Muscle of leg (tissue), 16 donors: ENCODE data around the gene LIN9. TPM values are rescaled to one million over a fixed set of nuclear protein-coding genes. Genes with fewer than 3 reads are reported as not detected.

Experiments
- DNase-seq: peaks from one replicate; pipeline ENCODE4 v3.0.0; 2013
- H3K27ac ChIP-seq: one replicate; pipeline ENCODE4 v1.5.1; 2013; ENCODE audit warnings: mild to moderate bottlenecking, low read length, control low read depth
- H3K27me3 ChIP-seq: one replicate; pipeline ENCODE4 v1.6.1; 2013; ENCODE audit warnings: low read length; ENCODE audit not compliant: control insufficient read depth, insufficient read depth
- H3K36me3 ChIP-seq: one replicate; pipeline ENCODE4 v1.6.1; 2013; ENCODE audit warnings: low read length; ENCODE audit not compliant: control insufficient read depth, insufficient read depth
- H3K4me1 ChIP-seq: one replicate; pipeline ENCODE4 v1.6.1; 2013; ENCODE audit warnings: low read length; ENCODE audit not compliant: control insufficient read depth, insufficient read depth
- H3K4me3 ChIP-seq: one replicate; pipeline ENCODE4 v1.5.1; 2013; ENCODE audit warnings: low read length, control low read depth
- H3K9me3 ChIP-seq: replicated peaks from 2 replicates; pipeline ENCODE4 v1.6.1; 2013; ENCODE audit warnings: low read depth, low read length; ENCODE audit not compliant: control insufficient read depth
- WGBS: methylation state at CpG from one replicate; pipeline ENCODE4 v1.1.5; 2013; ENCODE audit warnings: missing lambda C conversion rate; ENCODE audit not compliant: insufficient coverage; 5-methylcytosine and 5-hydroxymethylcytosine counted together
- long read RNA-seq, 11 donors: transcript quantifications; one replicate each; lab custom pipeline, GENCODE V29; 2026
- polyA plus RNA-seq, 8 donors: library from polyadenylated mRNA; unstranded; fragments of 120-200 nt; gene quantifications; one replicate each; pipeline versions ENCODE4 v1.2.1 to v1.2.3, GENCODE V29; 2013; ENCODE audit warnings: inconsistent platforms in 1 of 8, low replicate concordance in 1 of 8; ENCODE audit not compliant: insufficient read length in 8 of 8, insufficient read depth in 1 of 8
- total RNA-seq: library from RNA; stranded (reverse); fragments of 120-200 nt; gene quantifications from one replicate; pipeline ENCODE4 v1.2.4, GENCODE V29; 2013

The LIN9 gene, protein sequence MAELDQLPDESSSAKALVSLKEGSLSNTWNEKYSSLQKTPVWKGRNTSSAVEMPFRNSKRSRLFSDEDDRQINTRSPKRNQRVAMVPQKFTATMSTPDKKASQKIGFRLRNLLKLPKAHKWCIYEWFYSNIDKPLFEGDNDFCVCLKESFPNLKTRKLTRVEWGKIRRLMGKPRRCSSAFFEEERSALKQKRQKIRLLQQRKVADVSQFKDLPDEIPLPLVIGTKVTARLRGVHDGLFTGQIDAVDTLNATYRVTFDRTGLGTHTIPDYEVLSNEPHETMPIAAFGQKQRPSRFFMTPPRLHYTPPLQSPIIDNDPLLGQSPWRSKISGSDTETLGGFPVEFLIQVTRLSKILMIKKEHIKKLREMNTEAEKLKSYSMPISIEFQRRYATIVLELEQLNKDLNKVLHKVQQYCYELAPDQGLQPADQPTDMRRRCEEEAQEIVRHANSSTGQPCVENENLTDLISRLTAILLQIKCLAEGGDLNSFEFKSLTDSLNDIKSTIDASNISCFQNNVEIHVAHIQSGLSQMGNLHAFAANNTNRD
- 6.6 TPM for total RNA-seq
- polyA plus RNA-seq, result 1 to 10 TPM; 6.2 to 8.2 (median 6.6) TPM
- long read RNA-seq, donor 1, result 0 reads
- long read RNA-seq, donor 2, result 0 reads
- long read RNA-seq, donor 3, partial matches to known transcripts, result 0 of 2 reads
- long read RNA-seq, donor 3, other reads (novel, unspliced or antisense), result 0 of 2 reads
- long read RNA-seq, donor 4, result 0 reads
- long read RNA-seq, donor 5, result 0 reads
- long read RNA-seq, donor 6, partial matches to known transcripts, result 0 of 4 reads
- long read RNA-seq, donor 6, other reads (novel, unspliced or antisense), result 0 of 4 reads
- long read RNA-seq, donor 7, partial matches to known transcripts, result 0 of 2 reads
- long read RNA-seq, donor 7, other reads (novel, unspliced or antisense), result 0 of 2 reads
- long read RNA-seq, donor 8, result 0 reads
- long read RNA-seq, donor 9, partial matches to known transcripts, result 0 of 2 reads
- long read RNA-seq, donor 9, other reads (novel, unspliced or antisense), result 0 of 2 reads
- long read RNA-seq, donor 10, partial matches to known transcripts, result 0 of 3 reads
- long read RNA-seq, donor 10, other reads (novel, unspliced or antisense), result 0 of 3 reads
- long read RNA-seq, donor 11, result 0 reads

- under 1% methylated on average over 70 of the region's 77 CpGs for WGBS
- no peaks in the 10 kb centered on the region for H3K9me3 ChIP-seq
- H3K36me3 ChIP-seq, result no peaks in the 10 kb centered on the region
- peak within 1 kb of the TSS; percentile 84 for H3K4me3 ChIP-seq
- peak within 1 kb of the TSS; percentile 84 for H3K27ac ChIP-seq
- DNase-seq, result peak; percentile 95
- peaks cover 12% of the 10 kb centered on the region for H3K4me1 ChIP-seq
- H3K27me3 ChIP-seq, result no peaks in the 10 kb centered on the region
These were observed at the start of gene LIN9 for GRCh38 chr1:226308723-226309397. TSS of gene LIN9 (minus strand) at chr1:226309164. CDS start at chr1:226309139, 25 bp downstream.

DNA sequence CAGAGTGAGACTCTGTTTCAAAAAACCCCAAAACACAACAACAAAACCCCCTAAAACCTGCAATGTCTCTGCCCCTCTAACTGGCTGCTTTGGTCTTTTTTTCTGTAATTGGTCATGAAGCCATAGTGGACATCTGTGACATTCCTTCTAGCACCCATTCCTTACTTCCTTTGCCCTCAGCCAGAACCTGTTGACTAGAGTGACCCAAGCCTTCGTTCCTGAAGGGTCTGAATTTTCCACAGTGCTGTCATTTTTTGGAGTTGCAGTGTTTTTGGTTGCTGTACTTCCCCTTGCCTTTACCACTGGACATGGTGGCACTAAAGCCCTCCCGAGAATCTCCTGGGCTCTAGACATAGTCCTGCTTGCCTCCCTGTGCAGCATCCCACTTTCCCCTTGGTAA is 48.5 kb upstream of the LIN9 start:
- Histone ChIP-seq H3K36me3 (peaks cover 46% of the 10 kb centered on the region), H3K4me3 (no peak overlapping the region), H3K9me3 (no peaks in the 10 kb centered on the region), H3K27ac (peak overlapping the region; percentile 75), H3K27me3 (no peaks in the 10 kb centered on the region), H3K4me1 (peaks cover 53% of the 10 kb centered on the region)
- no peak for DNase-seq
- WGBS, result 100% methylated on average over 1 of the region's 2 CpGs

- peaks cover 33% of the 10 kb centered on the region for H3K36me3 ChIP-seq
- 52% methylated on average over 4 of the region's 6 CpGs for WGBS
- peak; percentile 90 for DNase-seq
- no peaks in the 10 kb centered on the region for H3K9me3 ChIP-seq
- no peak overlapping the region for H3K4me3 ChIP-seq
- no peaks in the 10 kb centered on the region for H3K27me3 ChIP-seq
- peak overlapping the region; percentile 75 for H3K27ac ChIP-seq
- H3K4me1 ChIP-seq, result peaks cover 52% of the 10 kb centered on the region
These were observed 46.9 kb upstream of the LIN9 start for GRCh38 chr1:226355669-226356551.

GRCh38 chr1:226355016-226355415 is 46.1 kb upstream of the LIN9 start:
- H3K36me3 ChIP-seq, result peaks cover 28% of the 10 kb centered on the region
- WGBS, result 91% methylated on average over 7 of the region's 10 CpGs

GRCh38 chr1:226353698-226354525 is 44.9 kb upstream of the LIN9 start:
- Histone ChIP-seq H3K27ac (no peak overlapping the region), H3K4me3 (no peak overlapping the region), H3K36me3 (peaks cover 19% of the 10 kb centered on the region), H3K27me3 (no peaks in the 10 kb centered on the region), H3K9me3 (no peaks in the 10 kb centered on the region), H3K4me1 (peaks cover 65% of the 10 kb centered on the region)
- 51% methylated on average over 10 of the region's 15 CpGs for WGBS
- DNase-seq, result no peak

More at GRCh38 chr1:226355016-226355415, 46.1 kb upstream of the LIN9 start:
- peak overlapping the region; percentile 75 for H3K27ac ChIP-seq
- no peaks in the 10 kb centered on the region for H3K27me3 ChIP-seq
- no peak for DNase-seq
- H3K4me1 ChIP-seq, result peaks cover 58% of the 10 kb centered on the region
- no peak overlapping the region for H3K4me3 ChIP-seq
- no peaks in the 10 kb centered on the region for H3K9me3 ChIP-seq

DNA sequence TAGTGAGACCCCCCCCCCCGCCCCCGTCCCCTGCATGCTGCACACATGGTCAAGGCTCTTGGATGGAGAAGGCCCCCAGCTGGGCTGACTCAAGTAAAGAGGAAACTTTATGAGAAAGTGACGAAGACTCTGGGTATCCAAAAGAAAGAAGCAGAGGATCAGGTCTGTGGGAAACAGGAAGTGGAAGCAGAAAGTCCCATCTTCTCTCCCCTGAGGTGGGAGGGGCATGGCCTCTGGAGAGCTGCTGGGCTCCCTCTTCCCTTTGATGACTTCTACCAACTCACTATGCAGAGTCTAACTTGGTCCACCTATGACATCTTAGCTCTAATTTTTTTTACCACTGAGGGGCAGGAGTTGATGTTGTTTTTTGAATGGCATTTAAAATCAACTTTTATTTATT is 42.7 kb upstream of the LIN9 start:
- WGBS, result 40% methylated on average over 2 of the region's 3 CpGs

DNA sequence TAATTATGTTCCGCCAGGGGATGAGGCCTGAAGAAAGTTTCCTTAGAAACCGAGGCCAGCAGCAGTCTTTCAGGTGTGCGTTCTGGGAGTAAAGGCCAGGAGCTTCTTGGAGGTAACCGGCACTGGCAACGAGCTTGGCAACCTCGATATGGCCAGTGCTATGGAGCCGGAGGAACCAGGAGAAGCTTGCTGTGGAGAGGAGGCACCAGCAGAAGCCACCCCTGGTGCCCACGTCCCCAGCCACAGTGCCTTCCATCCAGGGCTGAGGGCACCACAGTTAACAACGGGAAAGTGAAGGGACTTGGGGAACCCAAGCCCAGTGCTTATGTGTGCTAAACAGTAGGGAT is 41.5 kb upstream of the LIN9 start:
- peak overlapping the region; percentile 13 for H3K27ac ChIP-seq
- peaks cover 38% of the 10 kb centered on the region for H3K4me1 ChIP-seq
- no peaks in the 10 kb centered on the region for H3K36me3 ChIP-seq
- H3K27me3 ChIP-seq, result no peaks in the 10 kb centered on the region
- 40% methylated on average over 9 of the region's 9 CpGs for WGBS
- no peak overlapping the region for H3K4me3 ChIP-seq
- no peak for DNase-seq
- no peaks in the 10 kb centered on the region for H3K9me3 ChIP-seq

More for the DNA sequence above, 42.7 kb upstream of the LIN9 start:
- Histone ChIP-seq H3K4me1 (peaks cover 50% of the 10 kb centered on the region), H3K9me3 (no peaks in the 10 kb centered on the region), H3K4me3 (no peak overlapping the region), H3K27me3 (no peaks in the 10 kb centered on the region), H3K27ac (no peak overlapping the region), H3K36me3 (no peaks in the 10 kb centered on the region)
- no peak for DNase-seq

GRCh38 chr1:226349801-226350518 is 41.0 kb upstream of the LIN9 start:
- 17% methylated on average over 11 of the region's 18 CpGs for WGBS
- no peak for DNase-seq
- H3K9me3 ChIP-seq, result no peaks in the 10 kb centered on the region

More at GRCh38 chr1:226349801-226350518, 41.0 kb upstream of the LIN9 start:
- Histone ChIP-seq H3K4me1 (peaks cover 32% of the 10 kb centered on the region), H3K4me3 (no peak overlapping the region), H3K27ac (peak overlapping the region; percentile 13), H3K36me3 (no peaks in the 10 kb centered on the region), H3K27me3 (no peaks in the 10 kb centered on the region)
